DMS153 treated with DMSO at 0.1 percent for 48 hours (cell line): ENCODE data around the gene CACNA1C.
A peak's percentile ranks its signal among the peaks of the same experiment; 100 is the strongest.

Experiments
- DNase-seq: peaks from one replicate; lab custom pipeline; 2025; ENCODE audit not compliant: unreplicated experiment; lab: John Stamatoyannopoulos, UW

The CACNA1C gene

DNA sequence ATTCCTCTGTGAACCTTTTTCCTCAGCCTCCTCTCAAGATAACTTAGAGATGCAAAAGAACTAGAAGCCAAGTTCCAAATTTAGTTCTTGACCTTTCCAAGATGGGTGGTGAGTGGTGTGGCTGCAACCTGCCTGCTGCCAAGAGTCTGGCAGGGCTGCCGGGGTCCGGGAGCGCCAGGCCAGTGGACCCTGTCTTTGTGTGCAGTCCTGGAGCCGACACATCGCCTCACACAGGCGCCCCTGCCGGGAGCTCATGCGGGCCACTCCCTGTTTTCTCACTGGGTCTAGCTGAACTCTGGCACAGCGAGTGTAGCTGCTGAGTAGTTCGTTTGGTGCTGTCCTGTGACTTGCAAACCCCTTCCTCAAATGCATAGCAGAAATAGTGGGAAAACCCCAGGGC is 84.9 kb downstream of the CACNA1C start:
- DNase-seq: no peak

DNA sequence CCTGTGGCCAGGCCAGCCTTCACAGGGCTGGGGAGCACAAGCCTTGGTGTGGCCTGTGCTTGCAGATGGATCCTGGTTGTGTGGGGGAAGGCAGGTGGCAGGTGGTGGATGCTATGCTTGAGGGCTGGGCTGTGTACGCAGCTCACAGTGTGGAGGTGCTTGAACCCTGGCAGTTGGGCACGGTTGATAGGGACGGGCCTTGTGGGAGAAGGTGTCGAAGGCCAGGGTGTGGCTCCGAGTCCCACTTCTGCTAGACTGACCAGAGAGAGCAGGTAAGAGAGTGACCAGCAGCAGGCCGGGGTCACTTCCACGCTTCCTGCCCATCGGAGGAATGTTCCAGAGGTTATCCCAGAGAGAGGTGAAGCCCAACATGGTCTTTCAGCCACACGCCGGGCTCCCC is 85.5 kb downstream of the CACNA1C start:
- no peak for DNase-seq

DNA sequence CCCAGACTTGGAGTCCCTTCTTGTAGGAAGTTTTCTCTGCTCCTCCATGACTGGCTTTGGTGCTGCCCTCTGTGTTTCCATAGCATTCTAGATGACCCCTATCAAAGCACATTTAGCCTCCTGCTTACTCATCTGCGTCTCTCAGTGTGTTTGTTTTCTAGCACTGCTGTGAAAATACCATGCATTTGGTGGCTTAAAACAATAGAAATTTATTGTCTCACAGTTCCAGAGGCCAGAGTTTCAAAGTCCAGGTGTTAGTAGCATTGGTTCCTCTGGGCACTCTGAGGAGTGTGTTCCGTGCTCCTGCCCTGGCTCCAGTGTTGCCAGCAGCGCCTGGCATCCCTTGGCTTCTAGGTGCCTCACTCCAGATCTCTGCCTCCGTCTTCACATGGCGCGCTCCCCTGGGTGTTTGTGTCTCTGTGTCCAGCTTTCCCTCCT is 86.1 kb downstream of the CACNA1C start:
- no peak for DNase-seq

DNA sequence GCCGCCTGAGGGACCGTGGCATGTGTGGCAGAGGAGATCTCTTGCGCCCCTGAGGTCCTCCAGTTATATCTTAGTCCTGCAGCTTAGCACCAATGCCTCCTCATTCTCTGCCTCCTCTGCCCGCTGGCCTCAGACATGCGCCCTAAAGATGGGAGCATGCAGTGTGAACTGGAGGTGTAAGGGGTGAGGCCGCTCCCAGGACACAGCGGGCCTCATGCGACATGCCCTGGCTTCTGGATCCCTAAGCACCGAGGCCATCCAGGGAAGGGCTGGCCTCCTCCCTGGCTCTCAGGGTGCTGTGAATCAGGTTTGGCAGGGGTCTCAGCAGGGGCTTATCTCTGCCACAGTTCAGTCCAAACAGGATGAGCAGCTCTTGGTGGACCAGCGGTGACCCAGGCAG is 86.9 kb downstream of the CACNA1C start:
- no peak for DNase-seq

DNA sequence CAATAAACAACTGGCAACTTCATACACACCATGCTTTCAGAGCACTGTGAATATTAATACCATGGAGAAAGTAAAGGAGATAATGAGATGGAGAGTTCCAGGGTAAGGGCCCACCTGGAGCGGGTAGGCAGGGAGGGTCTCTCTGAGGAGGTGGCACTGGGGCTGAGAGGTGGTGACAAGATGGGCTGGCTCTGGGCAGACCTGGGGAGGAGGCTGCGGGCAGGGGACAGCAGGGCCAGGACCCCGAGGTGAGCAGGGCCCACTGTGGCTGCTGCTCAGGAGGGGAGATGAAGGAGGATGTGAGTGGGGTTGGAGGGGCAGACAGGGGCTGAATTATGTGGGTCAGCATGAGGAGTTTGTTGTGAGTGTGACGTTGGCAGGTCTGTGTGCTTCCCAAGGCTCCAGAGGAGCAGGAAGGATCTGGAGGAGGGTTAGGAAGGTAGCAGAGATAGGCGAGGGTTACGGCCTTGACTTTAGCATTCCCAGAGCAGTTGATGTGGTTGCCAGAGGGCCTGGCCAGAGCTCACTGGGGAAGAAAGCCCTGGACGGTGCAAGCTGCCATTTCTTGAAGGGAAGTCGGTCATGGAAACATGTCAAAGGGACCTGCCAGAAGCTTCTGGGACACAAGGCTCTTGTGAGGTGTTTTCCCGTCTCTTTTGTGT is 88.2 kb downstream of the CACNA1C start:
- no peak for DNase-seq

DNA sequence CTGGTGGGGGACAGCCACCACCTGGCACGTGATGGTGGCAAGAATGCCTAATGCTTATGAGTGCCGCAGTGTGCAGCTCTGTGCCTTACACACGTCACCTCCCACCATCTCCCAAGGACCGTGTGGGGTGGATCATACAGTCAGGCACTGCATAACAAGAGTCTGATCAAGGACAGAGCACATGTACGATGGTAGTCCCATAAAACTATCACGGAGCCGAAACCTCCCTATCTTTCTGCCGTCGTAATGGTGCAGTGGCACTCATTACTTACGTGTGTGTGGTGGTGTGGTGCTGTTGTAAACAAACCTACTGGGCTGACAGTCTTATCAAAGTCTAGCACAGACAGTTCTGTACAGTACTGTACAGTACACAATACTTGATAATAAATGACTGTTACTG is 89.3 kb downstream of the CACNA1C start:
- no peak for DNase-seq

DNA sequence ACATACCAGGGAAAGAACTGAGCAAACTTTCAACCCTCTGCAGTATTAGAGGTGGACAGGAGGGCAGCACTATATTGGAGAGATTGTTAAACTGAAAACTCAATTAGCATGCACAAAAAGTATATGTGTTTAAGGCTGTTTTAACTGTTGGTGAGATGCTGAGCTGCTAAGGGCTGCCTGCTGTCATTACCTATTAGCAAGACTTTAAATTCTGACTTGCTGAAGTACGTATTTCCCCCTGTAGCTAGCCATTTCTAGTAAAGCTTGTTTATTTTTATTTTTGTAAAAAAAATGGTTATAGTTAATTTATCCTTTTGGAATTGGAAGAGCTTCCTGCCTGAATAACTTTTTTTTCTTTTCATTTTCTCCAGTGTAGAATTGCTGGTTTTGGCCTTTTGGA is 92.2 kb downstream of the CACNA1C start:
- DNase-seq: no peak

DNA sequence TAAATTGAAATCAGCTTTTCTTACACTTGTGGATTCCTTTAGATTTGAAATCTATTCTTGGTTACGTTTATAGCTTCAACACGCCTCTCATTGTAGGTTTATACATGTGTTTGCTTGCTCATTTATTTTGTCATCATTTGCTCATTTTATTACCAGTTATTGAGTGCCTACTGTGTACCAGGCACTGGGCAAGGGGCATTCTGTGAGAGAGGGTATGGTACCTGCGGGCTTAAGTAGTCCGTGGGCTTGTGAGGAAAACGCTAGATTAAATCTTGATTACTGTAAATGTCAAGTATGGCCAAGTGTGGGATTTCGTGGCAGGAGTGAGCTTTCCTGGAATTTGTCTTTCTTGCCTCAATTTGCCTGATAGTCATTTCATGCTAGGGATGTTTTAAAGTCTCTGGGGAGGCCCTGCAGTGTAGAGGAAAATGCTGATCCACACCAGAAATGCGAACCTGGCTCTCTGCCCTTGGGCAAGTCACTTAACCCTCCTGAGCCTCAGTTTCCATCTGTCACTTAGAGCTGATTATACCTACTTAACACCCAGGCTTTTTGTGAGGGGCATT is 92.7 kb downstream of the CACNA1C start:
- DNase-seq: no peak

DNA sequence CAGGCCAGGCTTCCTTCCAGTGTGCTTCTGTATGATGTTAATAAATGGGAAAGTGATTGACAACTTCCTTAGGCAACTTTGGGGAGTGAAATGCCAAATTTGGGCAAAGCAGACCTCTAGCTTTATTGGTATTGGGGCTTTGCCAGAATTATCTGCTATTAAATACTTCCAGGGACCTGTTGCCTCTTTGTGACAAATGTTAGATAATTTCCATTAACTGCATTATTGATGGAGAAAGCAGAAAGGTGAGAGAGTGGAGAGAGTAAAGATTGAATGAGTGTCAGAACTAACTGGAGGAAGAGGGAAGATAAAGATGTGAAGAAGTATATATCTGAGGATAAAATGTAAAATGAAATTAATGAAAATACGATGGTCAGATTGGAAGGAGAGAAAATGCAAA is 94.5 kb downstream of the CACNA1C start:
- no peak for DNase-seq

DNA sequence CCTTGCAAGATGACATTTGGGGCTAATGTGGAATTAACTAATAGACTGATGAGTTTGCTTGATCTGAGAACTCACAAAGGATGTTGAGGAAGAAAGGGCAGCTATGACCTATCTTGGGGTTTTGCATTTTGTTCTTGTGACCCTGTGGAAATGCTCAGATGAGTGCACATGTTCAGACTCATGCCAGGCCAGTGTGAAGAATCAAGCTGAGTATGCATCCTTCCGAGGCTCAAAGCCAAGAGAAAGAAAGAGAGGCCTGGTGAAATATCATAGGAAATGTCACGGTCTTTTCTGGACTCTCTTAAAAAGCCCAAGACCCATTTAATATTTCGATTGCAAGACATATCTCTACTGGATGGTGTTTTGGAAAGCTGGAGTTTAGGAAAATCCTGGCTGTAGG is 96.3 kb downstream of the CACNA1C start:
- DNase-seq: no peak

DNA sequence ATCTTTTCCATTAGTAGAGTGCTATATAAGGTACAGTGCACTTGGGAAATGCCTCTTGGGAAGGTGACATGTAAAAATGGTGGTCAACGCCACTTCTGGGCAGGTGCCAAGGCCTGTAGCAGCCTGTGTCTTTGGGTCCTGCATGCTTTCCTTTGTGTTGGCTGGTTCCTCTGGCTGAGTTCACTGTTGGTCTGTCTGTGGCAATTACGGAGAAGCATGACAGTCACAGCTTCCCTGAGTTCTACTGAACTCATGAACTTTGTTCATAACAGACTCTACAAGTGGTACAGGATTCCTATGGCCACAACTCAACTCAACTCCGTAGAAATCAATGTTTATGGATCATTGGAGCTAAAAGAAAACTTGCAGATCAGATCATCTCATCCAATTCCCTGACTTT is 98.0 kb downstream of the CACNA1C start:
- no peak for DNase-seq

DNA sequence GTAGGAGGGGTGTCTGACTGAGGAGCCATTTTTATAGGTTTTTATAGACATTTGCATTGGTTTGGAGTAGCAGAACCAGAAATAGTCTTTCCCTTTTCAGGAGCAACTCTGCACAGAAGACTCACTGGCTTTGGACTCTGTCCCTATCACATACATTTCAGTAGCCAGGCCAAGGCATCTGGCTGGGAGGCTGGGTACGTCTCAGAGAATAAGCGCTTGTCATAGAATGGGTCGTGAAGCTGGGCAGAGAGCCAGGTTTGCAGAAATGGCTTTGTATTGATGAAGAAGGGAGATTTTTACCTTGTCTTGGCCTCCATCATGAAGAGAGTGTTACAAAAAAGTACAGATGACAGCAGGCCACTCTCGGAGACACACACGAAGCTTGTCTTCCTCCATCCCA is 98.6 kb downstream of the CACNA1C start:
- peak; percentile 2 for DNase-seq

DNA sequence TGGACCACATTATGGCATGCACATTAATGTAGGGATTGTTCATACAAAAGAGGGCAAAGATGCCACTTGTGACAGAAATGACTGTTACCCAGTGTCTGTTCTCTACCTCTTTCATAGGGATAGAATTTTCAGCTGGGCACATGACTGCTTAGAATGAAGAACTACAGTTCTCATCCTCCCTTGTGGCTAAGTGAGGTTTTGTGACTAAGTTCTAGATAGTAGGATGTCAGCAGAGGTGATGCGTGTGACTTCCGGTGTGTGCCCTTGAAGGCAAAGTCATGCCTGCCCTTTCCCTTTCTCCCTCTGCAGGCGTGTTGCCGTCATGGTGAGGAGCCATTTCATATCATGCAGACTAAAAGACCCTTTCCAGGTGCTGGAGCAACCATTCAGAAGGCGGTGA is 99.3 kb downstream of the CACNA1C start:
- no peak for DNase-seq

DNA sequence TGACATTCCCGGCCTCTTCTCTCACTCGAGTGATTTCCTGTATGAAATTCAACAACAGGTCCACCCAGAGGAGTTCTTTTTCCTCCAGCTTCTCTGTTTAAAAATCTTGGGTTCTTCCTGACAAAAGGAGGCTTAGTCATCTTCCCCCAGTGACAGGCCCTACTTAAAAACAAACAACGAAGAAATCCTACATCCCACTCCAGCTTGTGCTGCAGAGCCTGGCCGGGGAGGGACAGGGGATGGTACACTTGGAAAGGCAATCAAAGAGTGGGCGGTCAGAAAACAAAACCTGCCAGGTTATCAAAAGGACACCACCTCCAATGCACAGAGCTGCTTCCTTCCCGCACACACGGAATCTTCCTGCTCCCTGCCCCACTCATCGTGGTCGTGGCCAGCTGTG is 101.3 kb downstream of the CACNA1C start:
- DNase-seq: no peak

DNA sequence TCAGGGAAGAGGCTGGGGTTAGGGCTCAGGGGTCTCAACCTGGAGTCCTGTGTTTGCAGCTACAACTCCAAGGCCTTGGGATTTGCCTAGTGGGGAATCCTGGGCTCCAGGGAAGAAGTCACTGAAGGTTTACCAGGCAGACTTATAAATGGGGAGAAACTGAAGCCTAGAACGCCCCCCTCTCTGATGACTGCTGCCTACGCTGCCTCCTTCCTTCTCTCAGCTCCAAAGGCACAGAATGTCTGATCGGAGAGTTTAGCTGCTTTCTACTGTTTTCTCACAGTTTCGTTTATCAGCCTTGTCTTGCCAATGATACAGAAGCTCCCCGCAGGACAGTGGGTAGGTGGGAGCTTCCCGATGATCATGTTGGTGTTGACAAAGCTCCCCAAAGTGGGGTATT is 101.7 kb downstream of the CACNA1C start:
- DNase-seq: no peak

DNA sequence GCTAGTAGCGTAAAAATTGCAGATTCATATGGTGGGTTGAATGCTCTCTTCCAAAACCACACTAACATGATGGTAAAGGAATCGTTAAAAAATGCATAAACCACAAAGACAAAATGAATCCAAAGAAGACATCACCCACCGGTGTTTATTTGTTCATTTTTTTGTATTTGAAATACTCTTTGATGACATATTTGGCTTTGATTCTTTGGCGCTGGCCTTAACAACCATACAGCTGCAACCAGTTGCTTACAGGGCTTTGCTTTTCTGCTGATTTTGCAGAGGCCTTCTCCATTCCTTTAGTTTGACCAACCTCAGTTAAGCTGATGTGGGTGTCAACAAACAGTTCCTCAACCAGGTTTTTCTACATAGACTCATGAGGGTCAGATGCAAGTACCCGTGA is 103.5 kb downstream of the CACNA1C start:
- no peak for DNase-seq

DNA sequence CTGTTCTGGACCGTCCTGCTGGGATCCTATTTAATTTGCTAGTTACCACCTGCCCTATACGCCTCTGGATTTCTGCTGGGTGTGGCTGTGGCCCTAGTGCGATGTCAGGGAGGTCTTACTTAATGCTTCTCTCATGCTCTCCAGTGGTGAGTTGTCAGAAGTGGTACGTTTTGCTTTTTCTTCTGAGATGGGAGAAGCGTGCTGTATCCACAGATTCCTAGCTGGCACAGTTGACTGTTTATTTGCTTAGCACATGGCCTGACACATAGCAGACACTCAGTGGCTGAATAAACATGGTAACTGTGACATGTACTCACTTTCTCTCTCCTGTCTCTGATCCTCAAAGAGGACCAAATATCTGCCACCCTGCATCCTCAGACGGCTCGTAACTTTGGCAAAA is 107.3 kb downstream of the CACNA1C start:
- peak; percentile 52 for DNase-seq

DNA sequence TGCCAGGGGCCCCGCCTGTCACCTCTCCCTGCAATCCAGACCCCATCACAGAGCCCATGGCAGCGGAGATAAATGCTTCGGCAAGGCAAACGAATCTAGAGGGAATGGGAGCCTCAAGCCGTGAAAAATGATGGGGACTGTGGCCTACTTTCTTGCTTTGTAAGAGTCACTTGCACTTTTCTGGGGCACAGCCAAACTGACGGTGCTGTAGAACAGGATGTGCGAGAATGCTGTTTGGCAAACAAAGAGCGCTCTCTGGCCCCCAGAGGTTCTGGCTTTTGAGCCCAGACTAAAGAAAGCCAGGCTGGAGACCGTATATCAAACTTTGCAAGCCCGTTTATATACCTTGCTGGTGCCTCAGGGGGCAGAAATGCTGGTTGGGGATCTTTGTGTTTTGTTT is 108.7 kb downstream of the CACNA1C start:
- no peak for DNase-seq

DNA sequence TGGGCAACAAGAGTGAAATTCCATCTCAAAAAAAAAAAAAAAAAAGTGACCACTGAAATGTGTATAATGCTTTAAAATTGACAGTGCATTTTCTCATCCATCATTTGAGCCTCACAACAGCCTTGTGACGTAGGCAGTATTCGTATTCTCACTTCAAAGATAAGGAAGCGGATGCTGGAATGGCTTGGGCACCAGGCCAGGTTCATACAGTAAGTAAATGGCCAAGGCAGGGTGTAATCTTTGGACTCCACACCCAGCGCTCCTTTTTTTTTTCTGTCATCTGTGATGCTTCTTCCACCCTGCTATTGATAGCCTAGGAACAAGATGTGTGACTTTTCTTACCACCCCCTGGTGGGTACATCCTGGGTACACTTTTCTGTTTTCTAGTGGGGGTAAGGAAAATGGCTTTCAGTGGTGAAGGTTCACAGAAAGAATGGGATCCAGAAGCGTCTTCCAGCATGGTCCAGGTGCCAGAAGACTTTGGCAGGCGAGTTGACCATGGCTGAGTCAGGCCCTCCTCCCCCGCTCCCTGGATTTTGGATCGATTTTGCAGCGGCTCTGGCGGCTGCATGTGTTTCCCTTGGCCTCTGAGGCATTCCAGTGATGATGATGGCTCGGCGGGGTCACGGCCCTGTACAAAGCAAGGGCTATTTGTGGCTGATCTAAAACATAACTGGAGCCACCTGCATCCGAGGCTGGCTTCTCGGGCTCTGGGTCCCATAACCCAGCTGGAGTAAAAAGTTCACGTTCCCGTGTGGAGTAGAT is 110.6 kb downstream of the CACNA1C start:
- DNase-seq: no peak

DNA sequence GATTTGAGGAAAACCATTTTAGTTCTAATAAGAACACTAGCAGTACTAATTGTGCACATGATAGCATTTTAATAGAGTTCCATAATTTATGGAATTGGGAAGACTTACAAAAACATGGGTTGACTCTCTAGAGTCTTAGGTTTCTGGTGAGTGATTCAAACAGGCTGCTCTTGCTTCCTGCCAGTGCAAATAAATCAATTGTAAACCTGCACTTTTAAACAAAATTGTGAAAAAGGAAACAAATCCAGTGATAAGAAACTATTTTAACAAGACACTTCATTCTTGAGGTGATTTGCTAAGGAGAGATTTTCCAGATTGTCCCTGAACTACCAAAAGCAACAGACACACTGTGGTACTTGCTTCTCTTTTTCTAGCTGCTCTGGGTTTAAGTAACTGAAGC is 112.2 kb downstream of the CACNA1C start:
- DNase-seq: no peak

DNA sequence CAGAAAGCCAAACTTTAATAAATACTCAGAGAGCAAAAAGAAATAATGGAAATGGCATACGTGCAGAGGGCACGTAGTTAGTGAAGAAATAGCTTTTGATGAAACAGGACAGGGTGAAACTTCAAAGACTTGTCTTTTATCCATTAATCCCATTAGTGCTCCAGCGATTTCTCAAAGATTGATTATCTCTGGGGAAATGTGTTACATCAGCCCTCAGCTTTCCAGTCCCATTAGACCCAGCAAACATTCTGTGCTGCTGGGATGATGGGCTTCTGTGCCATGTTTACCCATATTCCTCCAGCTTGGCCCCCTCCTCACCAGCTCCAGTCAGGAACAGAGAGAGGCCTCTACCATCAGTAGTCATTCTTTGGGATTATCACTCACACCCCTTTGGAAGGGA is 113.1 kb downstream of the CACNA1C start:
- DNase-seq: no peak

DNA sequence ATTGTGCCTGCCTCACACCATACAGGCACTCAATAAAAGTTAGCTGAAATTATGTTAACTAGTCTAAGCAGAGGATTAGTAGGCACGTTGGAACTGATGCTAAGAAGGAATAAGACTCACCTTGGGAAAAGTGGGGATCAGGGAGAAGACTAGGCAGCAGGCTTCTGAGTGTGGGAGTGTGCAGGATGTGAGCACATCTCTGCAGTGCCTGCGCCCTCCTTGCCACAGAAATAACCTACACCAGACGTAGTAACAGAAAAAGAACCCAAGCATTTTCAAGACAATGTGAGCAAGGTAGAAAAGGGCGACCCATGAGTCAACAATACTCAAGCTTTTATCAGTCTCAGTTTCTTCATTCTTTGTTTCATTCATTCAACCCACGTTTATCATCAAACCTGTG is 113.9 kb downstream of the CACNA1C start:
- DNase-seq: no peak

DNA sequence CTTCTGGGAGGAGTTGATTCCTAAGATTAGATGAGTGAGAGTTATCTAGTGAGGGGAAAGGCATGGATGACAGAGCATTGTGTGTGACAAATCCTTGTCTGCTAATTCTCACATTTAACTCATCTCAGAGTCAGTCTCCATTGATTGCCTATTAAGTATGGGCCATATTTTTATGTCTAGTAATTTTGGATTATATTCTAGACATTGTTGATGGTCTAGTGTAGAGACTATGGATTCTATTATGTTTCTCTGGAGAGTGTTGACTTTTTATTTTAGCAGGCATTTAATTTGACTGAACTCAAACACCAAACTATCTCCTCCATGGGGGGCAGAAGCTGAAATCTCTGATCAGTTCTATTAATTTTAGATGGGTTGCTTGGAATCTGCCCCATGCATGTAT is 114.4 kb downstream of the CACNA1C start:
- no peak for DNase-seq
